GM19035 (cell line): ENCODE data around the gene HMG20B.
"Not testable (repeated sequence)": the region's sequence is repeated elsewhere in the genome, so short reads cannot be mapped to it uniquely, and the experiment has no call there.

ENCODE experiments used
- ATAC-seq: cut with Tn5 transposase; IDR thresholded peaks from one replicate; pipeline ENCODE4 v1.9.1; 2021; ENCODE audit not compliant: unreplicated experiment

The HMG20B gene

DNA sequence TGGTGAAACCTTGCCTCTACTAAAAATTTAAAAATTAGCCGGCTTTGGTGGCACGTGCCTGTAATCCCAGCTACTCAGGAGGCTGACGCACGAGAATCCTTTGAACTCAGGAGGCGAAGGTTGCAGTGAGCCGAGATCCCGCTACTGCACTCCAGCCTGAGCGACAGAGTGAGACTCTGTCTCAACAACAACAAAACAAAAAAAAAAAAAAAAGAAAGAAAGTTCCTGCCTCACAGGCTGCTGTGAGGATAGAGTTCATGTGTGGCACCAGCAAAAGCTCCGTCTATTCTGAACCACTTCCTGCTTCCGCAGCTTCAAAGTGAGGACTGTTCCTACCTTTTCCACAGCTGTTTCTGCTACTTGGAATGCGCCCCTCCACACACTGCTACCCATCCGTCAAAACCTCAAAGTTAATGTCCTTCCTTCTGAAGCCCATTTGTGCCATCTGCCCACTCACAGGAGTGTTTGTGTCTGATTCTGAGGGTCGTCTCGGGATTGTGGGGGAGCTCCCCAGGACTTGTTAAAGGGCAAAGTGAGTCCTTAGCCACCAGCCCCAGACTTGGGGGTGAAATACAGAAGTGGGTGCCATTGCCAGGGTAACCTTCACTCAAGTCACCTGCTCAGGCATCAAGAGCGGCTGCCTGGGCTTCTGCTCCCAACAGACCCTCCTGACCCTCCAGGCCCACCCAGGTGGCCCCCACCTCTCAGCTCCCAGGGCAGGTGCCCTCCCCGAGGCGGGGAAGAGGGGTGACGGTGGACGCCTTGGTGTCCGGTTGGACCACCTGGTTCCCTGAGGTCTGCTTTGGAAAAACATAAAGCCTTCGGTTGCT, 18.3 kb upstream of the HMG20B start:
- ATAC-seq = no peak

DNA sequence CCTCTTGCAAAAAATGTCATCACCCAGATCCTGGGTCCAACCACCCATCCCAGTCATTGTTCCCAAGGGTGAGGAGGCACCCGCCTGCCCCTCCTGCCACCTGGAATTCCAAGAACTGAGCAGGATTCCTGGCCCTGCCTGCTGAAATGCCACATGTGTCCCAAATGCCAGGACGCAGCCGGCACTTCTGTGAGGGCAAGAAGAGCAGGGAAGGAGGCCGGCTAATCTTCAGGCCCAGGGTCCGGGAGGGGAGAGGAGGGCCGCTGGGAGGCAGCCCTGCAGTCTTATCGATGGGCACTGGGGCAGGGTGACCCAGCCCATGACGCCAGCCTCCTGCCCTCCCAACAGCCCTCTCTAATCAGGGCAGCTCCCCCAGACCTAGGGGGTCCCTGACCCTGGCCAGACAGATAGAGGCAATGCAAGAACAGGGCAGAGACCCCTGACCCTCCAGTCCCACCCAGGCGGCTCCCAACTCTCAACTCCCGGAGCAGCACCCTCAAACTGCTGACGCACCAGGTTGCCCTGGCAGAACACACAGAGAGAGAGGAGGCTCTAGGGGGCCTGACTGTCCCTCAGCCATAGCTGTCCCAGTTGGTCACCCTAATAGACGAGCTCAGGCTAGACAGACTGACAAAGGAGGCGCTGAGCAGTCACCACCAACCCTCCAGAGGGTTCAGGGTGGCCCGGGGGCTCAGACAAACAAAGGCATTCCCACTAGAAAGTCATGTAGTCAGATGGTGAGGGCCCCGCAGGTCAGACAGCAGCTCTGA, 16.9 kb upstream of the HMG20B start:
- ATAC-seq = no peak

DNA sequence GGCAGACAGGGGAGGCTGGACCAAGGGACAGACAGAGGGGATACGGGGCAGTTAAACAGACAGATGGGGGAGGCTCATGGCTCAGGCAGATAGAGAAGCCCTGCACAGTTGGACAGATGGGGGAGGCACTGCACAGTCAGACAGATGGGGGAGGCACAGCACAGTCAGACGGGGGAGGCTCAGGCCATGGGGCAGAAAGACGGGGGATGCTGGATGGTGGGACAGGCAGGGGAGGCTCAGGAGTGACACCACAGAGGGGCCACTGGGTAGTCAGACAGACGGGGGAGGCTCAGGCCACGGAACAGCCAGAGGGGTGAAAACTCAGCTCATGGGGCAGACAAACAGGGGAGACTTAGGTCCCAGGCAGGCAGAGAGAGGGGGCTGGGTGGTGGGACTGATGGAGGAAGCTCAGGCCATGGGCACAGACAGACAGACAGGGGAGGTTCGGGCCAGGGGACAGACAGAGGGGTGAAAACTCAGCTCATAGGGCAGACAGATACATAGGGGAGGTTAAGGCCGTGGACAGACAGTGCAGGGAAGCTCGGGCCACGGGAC, 16.2 kb upstream of the HMG20B start:
- no peak for ATAC-seq

DNA sequence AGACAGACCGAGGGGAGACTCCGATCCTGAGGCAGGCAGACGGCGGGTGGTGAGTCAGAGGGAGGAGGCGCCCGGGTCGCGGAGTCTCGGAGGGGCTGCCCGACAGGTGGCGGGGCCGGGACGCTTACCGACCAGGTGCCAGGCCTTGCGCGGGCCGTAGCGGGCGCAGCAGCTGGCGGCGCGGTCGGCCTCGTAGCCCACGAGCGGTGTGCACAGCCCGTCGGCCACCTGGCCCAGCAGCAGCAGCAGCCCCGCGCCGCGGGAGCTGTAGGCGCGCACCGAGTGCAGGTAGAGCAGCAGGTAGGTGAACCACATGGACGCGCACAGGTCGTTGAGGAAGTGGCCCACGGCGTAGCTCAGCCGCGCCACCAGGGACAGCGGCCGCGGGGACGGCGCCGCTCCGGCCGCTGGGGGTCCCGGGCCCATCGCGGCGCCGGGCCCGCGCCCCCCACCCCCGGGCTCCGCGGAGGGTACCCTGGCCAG, 15.7 kb upstream of the HMG20B start:
- peak; percentile 9 for ATAC-seq

DNA sequence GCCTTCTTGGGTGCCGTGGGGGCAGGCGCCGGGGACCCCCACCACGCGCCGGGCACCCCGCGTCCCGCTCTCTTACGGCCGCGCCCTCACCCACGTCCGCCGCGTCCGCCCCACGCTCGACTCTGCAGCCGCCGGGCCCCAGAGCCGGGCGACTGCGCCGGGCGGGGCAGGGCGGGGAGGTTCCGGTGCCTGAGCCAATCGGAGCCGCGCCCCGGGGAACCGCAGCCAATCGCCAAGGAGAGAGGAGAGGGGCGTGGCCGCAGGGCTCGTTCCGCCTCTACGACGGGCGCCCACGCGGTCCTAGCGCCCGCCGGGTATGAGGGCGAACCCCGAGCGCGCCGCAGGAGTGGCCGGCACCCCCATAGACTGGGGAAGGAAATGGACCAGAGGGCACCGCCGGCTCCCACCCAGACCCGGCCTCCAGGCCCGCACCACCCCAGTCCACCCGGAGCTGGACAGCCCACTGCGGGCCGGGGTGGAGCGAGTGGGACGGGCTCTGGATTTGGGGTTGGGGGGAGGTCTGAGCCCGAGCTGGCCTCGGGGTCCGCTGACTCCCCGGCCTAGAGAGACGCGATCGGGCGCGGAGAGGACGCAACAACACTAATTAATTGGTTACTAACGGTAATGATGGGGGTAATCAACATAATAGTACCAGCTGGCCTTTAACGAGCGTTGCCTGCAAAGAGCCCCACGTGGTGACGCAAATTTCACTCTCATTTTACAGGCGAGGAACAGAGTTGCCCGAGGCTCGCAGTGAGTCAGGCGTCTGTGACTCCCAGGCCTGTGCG, 15.1 kb upstream of the HMG20B start, which contains the start of gene MFSD12:
MFSD12 (minus strand) TSS at position 126 of the 788 bp plus-strand sequence. CDS start 183 bp downstream, outside the sequence.
- peak; percentile 86 for ATAC-seq

DNA sequence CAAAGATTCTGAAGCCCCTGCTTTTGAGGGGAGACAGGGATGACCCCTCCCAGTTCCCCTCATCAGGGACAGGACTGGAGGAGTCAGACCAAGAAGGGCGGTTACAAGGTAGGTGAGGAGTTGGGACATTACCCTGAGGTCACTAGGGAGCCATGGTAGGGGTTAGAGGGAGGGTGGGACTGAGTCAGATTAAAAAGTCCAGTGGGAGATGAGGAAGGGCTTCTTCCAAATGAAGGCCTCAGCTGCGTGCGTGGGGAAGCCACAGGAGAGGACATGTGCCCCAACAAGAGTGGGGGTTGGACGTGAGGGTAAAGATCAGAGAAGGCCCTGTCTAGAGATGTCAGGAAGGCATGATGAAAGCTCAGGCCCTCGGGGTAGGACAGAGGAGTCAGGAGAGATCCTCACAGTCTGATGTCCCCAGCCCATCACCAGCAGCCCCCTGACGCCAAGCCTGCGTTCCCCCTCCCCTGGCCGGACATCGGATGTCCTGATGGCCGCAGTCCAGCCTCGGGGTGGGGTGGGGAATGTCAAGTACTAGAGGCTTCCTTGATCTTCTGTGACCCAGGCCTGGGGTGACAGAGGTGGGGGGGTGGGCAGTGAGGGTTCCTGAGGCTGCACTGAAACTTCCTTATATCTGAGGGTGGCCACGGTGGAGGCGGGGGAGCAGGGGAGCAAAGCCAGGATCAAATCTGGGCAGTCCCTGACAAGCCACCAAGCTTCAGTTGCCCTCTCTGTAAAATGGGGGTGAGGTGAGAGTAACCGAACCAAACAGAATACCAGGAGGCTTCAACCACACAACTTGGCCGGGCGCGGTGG, 8.8 kb upstream of the HMG20B start:
- no peak for ATAC-seq

DNA sequence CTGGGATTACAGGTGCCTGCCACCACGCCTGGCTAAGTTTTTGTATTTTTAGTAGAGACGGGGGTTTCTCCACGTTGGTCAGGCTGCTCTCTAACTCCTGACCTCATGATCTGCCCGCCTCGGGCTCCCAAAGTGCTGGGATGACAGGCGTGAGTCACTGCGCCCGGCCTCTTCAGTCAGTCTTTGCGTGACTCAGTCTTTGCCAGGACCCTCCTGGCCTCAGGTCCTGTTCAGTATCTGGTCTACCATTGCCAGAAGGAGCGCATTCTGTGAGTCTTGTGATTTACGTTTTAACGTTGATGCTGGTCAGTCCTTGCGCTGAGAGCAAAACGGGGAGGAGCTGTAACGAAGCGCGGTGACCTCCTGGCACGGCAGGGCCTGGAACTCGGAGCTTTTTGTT, 7.6 kb upstream of the HMG20B start:
- no peak for ATAC-seq

DNA sequence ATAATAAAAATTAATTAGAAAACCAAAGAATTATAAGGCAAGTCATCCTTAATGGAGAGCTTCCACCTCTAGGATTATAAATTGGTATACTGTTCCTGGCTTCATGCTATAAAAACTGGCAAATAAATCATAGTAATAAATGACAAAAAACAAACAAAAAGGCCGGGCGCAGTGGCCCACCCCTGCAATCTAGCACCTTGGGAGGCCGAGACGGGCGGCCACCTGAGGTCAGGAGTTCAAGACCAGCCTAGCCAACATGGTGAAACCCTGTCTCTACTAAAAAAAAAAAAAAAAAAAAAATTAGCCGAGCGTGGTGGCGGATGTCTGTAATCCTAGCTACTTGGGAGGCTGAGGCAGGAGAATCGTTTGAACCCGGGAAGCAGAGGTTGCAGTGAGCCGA, 2.7 kb upstream of the HMG20B start:
- ATAC-seq = not testable (repeated sequence)

DNA sequence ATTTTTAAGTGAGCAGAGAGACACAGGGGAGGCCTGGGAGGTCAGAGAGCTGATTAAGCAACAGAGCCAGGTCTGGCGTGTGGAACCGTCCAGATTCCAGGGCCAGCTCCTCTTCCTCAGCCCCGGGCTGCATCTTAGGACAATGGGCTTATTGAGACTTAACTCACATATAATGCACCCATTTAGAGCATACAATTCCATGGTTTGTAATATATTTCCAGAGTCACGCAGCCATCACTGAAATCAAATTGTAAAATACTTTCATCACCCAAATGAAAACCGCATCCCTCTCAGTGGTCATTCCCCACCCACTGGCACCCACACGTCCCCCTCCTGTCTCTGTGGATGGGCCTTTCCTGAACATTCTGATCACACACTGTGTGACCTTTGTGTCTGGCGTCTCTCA, 2.1 kb upstream of the HMG20B start:
- ATAC-seq = no peak

DNA sequence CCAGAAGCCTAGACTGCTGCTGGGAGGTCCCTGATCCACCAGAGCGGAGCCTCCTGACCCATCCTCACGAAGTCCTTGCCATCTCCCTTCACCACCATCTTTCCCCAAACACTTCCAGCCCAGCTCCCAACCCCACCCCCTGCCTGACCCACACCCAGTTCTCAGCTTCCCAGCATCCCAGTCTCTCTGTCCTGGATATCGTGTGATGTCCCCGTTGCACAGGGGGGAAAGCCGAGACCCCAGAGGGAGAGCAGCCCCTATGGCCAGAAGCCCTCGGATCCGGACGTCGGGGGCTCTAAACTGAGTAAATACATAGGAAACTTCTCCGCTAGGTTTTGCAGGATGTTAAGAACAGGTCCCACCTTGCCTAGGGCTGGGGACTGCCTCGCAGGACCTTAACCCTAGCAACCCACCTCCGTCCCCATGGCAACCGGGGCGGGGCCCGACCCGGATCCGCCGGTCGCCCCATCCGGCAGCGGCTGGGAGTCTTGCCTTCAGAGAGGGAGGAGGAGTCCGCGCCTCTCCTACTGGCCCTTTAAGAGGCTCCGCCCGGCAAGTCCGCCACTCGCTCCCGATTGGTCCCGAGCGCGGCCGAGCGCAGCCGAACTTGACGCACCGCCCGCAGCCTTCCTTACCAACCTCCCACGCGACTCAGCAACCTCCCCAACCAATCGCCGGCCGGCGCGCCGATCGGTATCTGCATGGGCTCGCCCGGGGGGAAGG, 451 bp upstream of the HMG20B start:
- peak; percentile 89 for ATAC-seq

DNA sequence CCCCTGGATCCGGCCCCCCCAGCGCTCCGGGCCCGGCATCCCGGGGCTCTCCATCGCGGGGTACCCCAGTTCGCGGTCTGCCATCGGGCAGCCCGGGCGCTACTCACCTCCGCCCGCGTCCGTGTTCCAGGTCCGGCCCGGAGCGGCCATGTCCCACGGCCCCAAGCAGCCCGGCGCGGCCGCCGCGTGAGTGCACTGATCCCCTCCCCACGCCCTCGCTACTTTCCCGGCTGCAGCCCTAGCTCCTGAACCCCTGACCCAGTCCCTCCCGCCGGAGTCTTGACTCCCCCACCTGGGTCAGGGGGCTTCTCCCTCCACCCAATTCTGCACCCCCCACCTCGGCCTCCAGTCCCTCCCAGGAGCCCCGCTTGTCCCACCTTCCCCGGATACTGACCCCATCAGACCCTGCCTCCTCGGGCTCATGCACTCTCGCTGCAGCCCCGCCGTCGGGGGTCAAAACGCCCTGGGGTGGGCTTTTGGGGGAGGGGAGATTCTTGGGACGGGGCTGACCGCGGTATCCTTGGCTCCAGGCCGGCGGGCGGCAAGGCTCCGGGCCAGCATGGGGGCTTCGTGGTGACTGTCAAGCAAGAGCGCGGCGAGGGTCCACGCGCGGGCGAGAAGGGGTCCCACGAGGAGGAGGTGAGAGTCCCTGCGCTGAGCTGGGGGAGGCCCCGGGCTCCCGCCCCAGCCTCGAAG, 566 bp downstream of the HMG20B start:
- ATAC-seq = peak; percentile 13

DNA sequence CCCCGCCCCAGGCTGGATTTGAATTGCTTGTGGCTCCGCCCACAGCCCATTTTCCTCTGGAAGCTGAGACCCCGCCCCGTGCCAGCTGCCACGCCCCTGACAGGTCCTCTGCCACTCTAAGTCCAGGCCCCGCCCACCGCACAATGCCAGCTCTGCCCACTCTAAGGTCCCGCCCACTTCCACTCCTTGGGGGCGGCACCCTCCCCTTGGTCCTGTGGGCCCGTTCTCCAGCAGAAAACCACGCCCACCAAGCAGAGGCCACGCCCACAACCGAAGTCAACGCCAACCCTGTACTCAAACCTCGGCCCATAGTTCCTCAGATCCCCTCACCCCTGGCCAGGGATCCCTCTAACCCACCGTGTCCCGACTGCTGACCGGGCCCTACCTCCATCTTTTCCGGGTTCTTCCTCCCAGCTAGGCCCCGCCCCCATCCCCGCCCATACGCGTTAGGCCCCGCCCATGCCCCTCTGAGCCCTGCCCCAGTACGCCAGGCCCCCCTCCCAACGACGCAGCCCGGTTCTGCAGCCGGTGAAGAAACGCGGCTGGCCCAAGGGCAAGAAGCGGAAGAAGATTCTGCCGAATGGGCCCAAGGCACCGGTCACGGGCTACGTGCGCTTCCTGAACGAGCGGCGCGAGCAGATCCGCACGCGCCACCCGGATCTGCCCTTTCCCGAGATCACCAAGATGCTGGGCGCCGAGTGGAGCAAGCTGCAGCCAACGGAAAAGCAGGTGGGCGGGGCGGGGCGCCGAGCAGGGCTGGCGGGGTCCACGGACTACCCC, 1.3 kb downstream of the HMG20B start:
- no peak for ATAC-seq

DNA sequence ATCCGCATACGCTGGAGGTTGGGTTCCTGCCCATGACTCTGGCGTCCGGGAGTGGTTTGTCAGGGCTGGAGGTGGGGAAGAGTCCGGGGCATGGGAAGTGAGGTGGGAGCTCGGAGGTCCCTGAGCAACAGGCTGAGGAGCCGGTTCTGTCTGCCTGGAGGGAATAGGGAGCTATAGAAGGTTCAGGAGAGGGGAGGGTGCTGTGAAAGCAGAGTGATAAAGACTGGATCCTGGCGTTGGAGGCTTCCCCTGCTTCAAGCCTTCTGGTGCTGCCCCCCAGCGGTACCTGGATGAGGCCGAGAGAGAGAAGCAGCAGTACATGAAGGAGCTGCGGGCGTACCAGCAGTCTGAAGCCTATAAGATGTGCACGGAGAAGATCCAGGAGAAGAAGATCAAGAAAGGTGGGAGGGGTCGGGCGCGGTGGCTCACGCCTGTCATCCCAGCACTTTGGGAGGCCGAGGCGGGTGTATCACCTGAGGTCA, 2.6 kb downstream of the HMG20B start:
- no peak for ATAC-seq

DNA sequence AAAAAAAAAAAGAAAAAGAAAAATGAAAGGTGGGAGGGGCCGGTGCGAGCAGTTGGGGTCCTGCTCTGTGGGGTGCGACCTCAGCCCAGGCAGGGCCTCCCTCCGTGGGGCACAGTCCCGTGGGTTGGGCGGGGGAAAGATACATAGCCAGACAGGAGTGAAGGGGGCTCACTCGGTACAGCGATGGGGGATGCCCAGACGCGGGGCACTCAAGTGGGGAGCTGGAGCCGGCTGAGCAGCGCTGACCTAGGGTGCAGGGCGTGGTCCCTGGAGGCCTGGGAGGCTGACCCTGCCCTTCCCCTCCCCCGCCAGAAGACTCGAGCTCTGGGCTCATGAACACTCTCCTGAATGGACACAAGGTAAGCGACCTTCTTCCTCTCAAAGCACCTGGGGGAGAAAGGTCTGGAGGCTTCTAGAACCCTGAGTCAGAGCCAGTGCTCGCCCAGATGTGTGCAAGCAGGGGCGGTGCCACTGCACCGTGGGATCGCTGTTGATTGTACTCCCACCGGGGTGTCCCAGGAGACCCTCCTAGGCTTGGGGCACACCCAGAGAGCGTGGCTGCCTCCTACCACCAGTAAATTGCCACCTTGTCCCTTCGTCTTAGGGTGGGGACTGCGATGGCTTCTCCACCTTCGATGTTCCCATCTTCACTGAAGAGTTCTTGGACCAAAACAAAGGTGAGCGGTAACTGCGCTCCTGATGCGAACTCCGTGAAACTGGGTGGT, 3.4 kb downstream of the HMG20B start:
- no peak for ATAC-seq

DNA sequence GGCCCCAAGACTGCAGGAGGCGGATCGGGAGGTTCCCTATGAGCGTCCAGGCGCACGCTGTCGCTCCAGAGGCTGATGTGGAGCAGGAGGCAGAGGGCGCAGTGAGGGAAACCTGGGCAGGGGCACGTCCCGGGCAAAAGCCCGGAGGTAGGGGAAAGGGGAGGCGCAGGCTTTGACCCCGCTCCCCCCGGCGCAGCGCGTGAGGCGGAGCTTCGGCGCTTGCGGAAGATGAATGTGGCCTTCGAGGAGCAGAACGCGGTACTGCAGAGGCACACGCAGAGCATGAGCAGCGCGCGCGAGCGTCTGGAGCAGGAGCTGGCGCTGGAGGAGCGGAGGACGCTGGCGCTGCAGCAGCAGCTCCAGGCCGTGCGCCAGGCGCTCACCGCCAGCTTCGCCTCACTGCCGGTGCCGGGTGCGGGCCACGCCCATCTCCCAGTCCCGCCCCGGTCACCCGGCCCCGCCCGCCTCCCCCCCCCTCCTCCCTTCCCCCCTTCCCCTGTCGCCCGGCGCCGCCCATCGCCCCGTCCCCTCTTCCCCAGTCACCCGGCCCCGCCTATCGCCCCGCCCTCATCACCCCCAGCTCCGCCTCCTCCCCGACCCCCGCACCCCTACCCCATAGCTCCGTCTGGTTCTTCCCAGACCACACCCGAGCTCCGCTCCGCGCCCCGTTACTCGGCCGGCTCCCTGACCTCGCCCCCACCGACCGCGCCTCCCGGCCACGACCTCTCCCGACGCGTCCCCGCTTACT, 4.1 kb downstream of the HMG20B start:
- no peak for ATAC-seq

DNA sequence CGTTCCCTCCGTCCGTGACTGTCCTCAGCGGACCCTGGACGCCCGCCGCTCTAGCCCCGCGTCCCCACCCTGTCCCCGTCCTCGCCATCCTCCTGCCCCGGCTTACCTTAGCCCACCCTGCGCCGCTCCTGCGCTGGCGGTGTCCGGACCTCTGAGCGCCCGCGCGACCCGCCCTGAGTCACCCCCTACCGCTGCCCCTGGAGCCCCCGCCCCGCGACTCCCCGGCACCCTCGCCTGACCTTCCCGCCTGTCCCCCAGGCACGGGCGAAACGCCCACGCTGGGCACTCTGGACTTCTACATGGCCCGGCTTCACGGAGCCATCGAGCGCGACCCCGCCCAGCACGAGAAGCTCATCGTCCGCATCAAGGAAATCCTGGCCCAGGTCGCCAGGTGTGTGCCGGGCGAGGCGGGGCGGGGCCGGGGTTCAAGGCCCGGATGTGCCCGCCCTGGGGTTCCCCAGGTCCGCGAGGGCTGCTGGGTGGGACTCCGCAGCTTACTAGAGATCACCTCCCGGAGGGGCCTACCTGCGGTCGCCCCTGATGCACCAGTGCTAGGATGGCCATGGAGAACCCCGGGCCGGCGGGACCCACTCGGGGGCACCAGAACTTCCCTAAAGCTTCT, 5.1 kb downstream of the HMG20B start:
- no peak for ATAC-seq
